GM12891 (cell line): ENCODE data around the gene CHMP6.

Experiments used
- PAX5 ChIP-seq: IDR thresholded peaks from 2 replicates; pipeline ENCODE4 v1.6.1; 2011; ENCODE audit warnings: low read length, moderate library complexity, mild to moderate bottlenecking; ENCODE audit not compliant: insufficient read depth, severe bottlenecking
- POLR2A ChIP-seq: IDR thresholded peaks from 2 replicates; pipeline ENCODE4 v1.6.1; 2011; ENCODE audit warnings: low read depth, low read length, control low read depth
- POLR2AphosphoS5 ChIP-seq: IDR thresholded peaks from 2 replicates; pipeline ENCODE4 v1.6.1; 2011; ENCODE audit warnings: low read depth, low read length, control low read depth
- POU2F2 ChIP-seq: IDR thresholded peaks from 2 replicates; pipeline ENCODE4 v1.6.1; 2011; ENCODE audit warnings: low read depth, mild to moderate bottlenecking, control low read depth, low read length, moderate library complexity
- SPI1 ChIP-seq: IDR thresholded peaks from 2 replicates; pipeline ENCODE4 v1.6.1; 2011; ENCODE audit warnings: low read depth, low read length, control low read depth
- TAF1 ChIP-seq: IDR thresholded peaks from 2 replicates; pipeline ENCODE4 v1.6.1; 2011; ENCODE audit warnings: low read depth, low read length, control low read depth

DNA sequence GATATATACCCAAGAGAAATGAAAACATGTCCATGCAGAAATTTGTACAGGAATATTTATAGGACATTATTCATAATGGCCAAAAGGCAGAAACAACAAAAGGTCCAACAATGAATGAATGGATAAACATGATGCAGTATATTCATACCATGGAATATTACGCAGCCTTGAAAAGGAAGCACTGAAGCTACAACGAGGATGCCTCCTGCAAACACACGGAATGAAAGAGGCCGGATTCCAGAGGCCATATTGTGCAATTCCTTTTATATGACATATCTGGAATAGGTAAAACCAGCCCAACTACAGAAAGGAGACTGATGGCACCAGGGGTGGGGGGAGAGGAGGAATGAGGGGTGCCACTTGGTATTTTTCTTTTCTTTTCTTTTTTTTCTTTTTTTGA lies 14.5 kb upstream of the CHMP6 start:
- TF ChIP-seq POLR2A (no peak), POLR2AphosphoS5 (no peak), TAF1 (no peak), SPI1 (no peak), POU2F2 (no peak), PAX5 (no peak)
